Osteocyte (in vitro differentiated cells): ENCODE results near the gene APBA2. TPM values are rescaled to one million over a fixed set of nuclear protein-coding genes. Genes with fewer than 3 reads are reported as not detected.

Experiments
- DNase-seq: peaks from one replicate; pipeline ENCODE4 v3.0.0; 2021; ENCODE audit warnings: mixed read lengths; ENCODE audit not compliant: unreplicated experiment; ENCODE audit errors: extremely low spot score
- H3K27ac Mint-ChIP-seq: one replicate; pipeline ENCODE4 v1.8.0; 2021; ENCODE audit warnings: mild to moderate bottlenecking, mixed read lengths; ENCODE audit not compliant: unreplicated experiment
- H3K27me3 Mint-ChIP-seq: one replicate; pipeline ENCODE4 v1.8.0; 2021; ENCODE audit warnings: mixed read lengths; ENCODE audit not compliant: unreplicated experiment
- H3K36me3 Mint-ChIP-seq: one replicate; pipeline ENCODE4 v1.8.0; 2021; ENCODE audit warnings: mixed read lengths; ENCODE audit not compliant: unreplicated experiment
- H3K4me1 Mint-ChIP-seq: one replicate; pipeline ENCODE4 v1.8.0; 2021; ENCODE audit warnings: mixed read lengths; ENCODE audit not compliant: unreplicated experiment
- H3K4me3 Mint-ChIP-seq: one replicate; pipeline ENCODE4 v1.8.0; 2021; ENCODE audit warnings: mild to moderate bottlenecking, moderate library complexity, mixed read lengths; ENCODE audit not compliant: unreplicated experiment
- H3K9me3 Mint-ChIP-seq: one replicate; pipeline ENCODE4 v1.8.0; 2021; ENCODE audit warnings: mixed read lengths; ENCODE audit not compliant: unreplicated experiment
- total RNA-seq: library from RNA; stranded (reverse); gene quantifications from 2 replicates; pipeline ENCODE4 v1.2.1, GENCODE V29; 2021
- TF ChIP-seq, protein P1 (sequence below): fragments of 200-600 bp; sonication (generic); IDR thresholded peaks from 2 replicates; pipeline ENCODE4 v1.5.0; 2021; ENCODE audit warnings: antibody characterized with exemption, mild to moderate bottlenecking, moderate library complexity

Gene APBA2
- total RNA-seq, 1 donor from 2014 or later, result 23.5 TPM

DNA sequence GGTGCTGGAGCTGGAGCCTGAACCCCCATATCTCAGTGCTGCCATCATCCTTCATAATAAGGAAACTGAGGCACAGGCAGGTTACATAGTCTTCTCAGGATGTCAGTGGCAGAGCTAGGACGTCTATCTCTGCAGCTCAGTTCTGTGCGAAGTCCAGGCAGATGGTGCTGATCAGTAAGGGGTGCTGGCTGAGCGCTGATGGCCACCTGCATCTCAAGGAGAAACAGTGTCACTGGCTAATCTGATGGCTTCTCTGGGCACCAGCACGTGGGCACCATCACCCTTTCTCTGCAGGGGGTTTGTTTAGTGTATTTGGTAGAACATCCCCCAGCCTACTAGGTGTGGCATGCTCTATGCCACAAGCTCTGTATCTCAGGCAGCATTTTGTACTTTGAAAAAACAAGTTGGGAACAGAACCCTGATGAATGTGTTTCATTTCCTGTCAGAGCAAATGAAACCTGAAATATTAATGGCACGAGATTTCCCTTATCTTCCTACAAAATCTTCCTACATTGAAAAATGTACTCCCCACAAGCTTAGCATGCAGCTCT, 35.1 kb downstream of the APBA2 start:
- H3K4me1 Mint-ChIP-seq, result no peaks in the 10 kb centered on the region
- H3K4me3 Mint-ChIP-seq, result no peak overlapping the region
- H3K9me3 Mint-ChIP-seq, result no peaks in the 10 kb centered on the region
- H3K36me3 Mint-ChIP-seq, result peaks cover 11% of the 10 kb centered on the region
- no peaks in the 10 kb centered on the region for H3K27me3 Mint-ChIP-seq
- DNase-seq, result no peak
- TF ChIP-seq, protein P1, sequence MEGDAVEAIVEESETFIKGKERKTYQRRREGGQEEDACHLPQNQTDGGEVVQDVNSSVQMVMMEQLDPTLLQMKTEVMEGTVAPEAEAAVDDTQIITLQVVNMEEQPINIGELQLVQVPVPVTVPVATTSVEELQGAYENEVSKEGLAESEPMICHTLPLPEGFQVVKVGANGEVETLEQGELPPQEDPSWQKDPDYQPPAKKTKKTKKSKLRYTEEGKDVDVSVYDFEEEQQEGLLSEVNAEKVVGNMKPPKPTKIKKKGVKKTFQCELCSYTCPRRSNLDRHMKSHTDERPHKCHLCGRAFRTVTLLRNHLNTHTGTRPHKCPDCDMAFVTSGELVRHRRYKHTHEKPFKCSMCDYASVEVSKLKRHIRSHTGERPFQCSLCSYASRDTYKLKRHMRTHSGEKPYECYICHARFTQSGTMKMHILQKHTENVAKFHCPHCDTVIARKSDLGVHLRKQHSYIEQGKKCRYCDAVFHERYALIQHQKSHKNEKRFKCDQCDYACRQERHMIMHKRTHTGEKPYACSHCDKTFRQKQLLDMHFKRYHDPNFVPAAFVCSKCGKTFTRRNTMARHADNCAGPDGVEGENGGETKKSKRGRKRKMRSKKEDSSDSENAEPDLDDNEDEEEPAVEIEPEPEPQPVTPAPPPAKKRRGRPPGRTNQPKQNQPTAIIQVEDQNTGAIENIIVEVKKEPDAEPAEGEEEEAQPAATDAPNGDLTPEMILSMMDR, result no peak
- H3K27ac Mint-ChIP-seq, result no peak overlapping the region

DNA sequence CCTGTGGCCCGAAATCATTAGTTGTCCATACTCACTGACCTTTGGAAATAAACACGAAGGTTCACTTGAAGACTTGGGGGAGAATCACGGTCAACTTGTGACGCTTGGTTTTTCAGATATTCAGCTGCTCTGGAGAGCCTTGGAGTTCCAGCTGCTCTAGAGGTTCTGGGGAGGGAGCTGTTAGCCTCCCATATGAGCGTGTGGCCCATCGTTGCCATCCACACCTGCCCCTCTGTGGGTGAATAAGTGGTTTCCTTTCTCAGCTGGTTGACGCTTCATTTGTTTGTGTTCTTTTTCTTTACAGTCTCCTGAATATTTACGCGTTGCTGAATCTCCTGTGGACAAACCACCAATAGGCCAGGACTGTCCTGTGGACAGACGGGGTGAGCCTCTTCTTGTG, 35.6 kb downstream of the APBA2 start:
- no peak for DNase-seq
- Mint-ChIP-seq H3K36me3 (peaks cover 11% of the 10 kb centered on the region), H3K27me3 (no peaks in the 10 kb centered on the region), H3K9me3 (no peaks in the 10 kb centered on the region), H3K4me3 (no peak overlapping the region), H3K4me1 (no peaks in the 10 kb centered on the region), H3K27ac (no peak overlapping the region)
- TF ChIP-seq, protein P1, result no peak

DNA sequence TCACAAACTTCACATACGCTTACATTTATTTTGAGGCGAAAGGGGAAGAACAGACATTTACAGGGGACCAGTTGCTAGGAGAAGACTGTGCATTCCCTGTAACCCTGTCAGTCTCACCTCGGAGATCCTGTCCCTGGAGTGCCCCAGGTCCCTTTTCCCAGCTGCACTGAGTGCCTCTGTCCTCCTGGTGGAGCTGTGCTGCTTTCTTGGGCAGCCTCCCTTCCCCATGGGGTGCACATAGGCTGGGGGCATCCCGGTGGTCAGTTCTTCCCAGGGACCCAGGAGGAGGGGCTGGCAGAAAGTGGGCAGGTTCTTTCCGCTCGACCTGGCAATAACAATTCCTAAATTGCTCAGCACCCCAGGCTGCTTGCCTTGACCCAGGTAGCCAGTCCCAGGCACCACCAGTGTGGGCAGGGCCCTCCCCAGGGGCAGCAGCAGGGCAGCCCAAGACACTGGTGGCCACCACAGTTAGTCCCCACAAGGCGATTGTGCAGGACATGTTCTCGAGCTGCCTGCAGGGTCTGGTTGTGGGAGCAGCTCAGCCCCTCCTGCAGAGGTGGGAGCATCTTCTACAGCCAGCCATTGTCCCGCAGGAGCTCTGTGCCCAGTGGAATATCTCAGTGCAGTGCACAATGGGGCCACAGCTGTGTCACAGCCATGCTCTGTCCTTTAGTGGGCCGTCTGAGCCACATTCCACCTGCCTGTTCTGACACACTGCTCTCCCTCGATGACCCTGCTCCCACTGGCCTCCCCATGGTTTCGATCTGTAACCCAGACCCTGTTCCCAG, 36.3 kb downstream of the APBA2 start:
- Mint-ChIP-seq H3K4me3 (no peak overlapping the region), H3K9me3 (no peaks in the 10 kb centered on the region), H3K27ac (no peak overlapping the region), H3K4me1 (no peaks in the 10 kb centered on the region), H3K36me3 (peaks cover 11% of the 10 kb centered on the region), H3K27me3 (no peaks in the 10 kb centered on the region)
- DNase-seq, result no peak
- TF ChIP-seq, protein P1, result peak; percentile 13

DNA sequence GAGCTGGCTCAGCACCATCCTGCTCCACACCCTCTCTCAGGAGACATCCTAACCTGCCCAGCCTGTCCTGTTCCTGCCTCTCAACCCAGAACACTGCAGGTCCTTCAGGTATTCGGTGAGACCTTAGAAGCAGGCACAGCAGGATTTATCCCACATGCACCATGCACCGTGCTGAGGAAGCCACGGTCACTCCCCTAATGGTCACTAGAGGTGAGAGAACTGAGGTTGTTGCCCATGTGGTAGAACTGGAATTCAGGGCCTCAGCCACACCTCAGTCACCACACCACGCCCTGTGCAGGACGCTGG, 36.9 kb downstream of the APBA2 start:
- H3K4me3 Mint-ChIP-seq, result no peak overlapping the region
- H3K9me3 Mint-ChIP-seq, result no peaks in the 10 kb centered on the region
- DNase-seq, result no peak
- no peaks in the 10 kb centered on the region for H3K4me1 Mint-ChIP-seq
- H3K27ac Mint-ChIP-seq, result no peak overlapping the region
- TF ChIP-seq, protein P1, result no peak
- H3K36me3 Mint-ChIP-seq, result peaks cover 11% of the 10 kb centered on the region
- H3K27me3 Mint-ChIP-seq, result no peaks in the 10 kb centered on the region

DNA sequence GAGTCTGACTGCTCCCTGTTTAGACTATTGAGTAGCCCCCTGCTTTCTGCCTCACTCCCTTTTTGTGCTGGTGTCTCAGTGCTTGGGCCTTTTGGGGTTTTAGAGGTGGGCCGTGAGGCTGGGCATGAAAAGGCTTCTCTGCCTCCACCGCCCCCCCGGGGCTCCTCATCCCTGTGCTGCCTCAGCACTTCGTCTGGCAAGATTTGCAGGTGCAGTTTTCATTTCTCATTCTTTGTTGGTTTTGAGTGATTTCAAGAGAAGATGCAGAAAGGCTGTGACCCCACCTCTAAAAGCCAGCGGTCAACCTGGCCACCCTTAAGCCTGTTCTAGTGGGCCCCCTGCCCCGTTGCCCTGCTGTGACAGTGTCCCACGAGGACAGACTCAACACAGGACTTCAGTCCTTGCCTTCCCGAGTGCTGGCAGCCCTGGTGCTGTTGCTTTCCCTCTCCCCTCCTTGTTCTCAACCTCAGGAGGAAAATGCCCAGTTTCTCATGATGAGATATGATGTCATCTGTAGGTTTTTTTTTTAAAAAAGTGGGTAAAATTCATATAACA, 38.0 kb downstream of the APBA2 start:
- Mint-ChIP-seq H3K27me3 (no peaks in the 10 kb centered on the region), H3K4me3 (no peak overlapping the region), H3K4me1 (no peaks in the 10 kb centered on the region), H3K36me3 (peaks cover 11% of the 10 kb centered on the region), H3K27ac (no peak overlapping the region), H3K9me3 (no peaks in the 10 kb centered on the region)
- no peak for DNase-seq
- TF ChIP-seq, protein P1, result no peak
